Keratinocyte (primary cell): ENCODE measurements around the gene ARHGAP31. TPM values are rescaled to one million over a fixed set of nuclear protein-coding genes. Genes with fewer than 3 reads are reported as not detected.

Experiments
- DNase-seq: peaks from one replicate; pipeline ENCODE4 v3.0.0-alpha.2; 2011; ENCODE audit warnings: low read depth, missing footprints, low spot score
- FAIRE-seq: peaks from 2 replicates; lab custom pipeline; 2011; peaks lifted over from hg19 to GRCh38; lab: Jason Lieb, UNC
- H2AFZ ChIP-seq: 2 replicates; pipeline ENCODE4 v1.6.0; 2012; ENCODE audit warnings: low read length, control low read depth, inconsistent platforms; ENCODE audit not compliant: control insufficient read depth
- H3K27ac ChIP-seq: 2 replicates; pipeline ENCODE4 v1.5.1; 2011; ENCODE audit warnings: low read length; ENCODE audit not compliant: control insufficient read depth, insufficient read depth
- H3K27me3 ChIP-seq: 3 replicates; pipeline ENCODE4 v1.6.0; 2011; ENCODE audit warnings: low read length; ENCODE audit not compliant: control insufficient read depth, insufficient read depth; ENCODE audit errors: extremely low read depth
- H3K36me3 ChIP-seq, 2 experiments: 2 replicates in 1 of 2; 3 replicates in 1 of 2; pipeline ENCODE4 v1.5.1; 2011; ENCODE audit warnings: low read length in 2 of 2, mild to moderate bottlenecking in 1 of 2; ENCODE audit not compliant: control insufficient read depth in 2 of 2, insufficient read depth in 2 of 2; ENCODE audit errors: extremely low read depth in 1 of 2
- H3K4me1 ChIP-seq: 3 replicates; pipeline ENCODE4 v1.5.1; 2011; ENCODE audit warnings: low read length; ENCODE audit not compliant: control insufficient read depth, insufficient read depth; ENCODE audit errors: extremely low read depth
- H3K4me2 ChIP-seq: 3 replicates; pipeline ENCODE4 v1.6.0; 2011; ENCODE audit warnings: low read depth, low read length; ENCODE audit not compliant: control insufficient read depth, insufficient read depth; ENCODE audit errors: extremely low read depth
- H3K4me3 ChIP-seq, 3 experiments: fragments of 200-600 bp in 1 of 3; sonication (generic) in 1 of 3; 2 replicates in 2 of 3; 3 replicates in 1 of 3; pipeline ENCODE4 v1.5.1; 2011 to 2016; ENCODE audit warnings: low read length in 3 of 3, mild to moderate bottlenecking in 3 of 3, control low read depth in 2 of 3, inconsistent platforms in 1 of 3, low read depth in 1 of 3, mixed read lengths in 1 of 3, mixed run types in 1 of 3, moderate library complexity in 1 of 3; ENCODE audit not compliant: control insufficient read depth in 2 of 3, insufficient read depth in 2 of 3; ENCODE audit errors: extremely low read depth in 1 of 3
- H3K79me2 ChIP-seq: 2 replicates; pipeline ENCODE4 v1.6.0; 2012; ENCODE audit warnings: low read length; ENCODE audit not compliant: control insufficient read depth, insufficient read depth
- H3K9ac ChIP-seq: 3 replicates; pipeline ENCODE4 v1.6.0; 2011; ENCODE audit warnings: low read length; ENCODE audit not compliant: control insufficient read depth, insufficient read depth; ENCODE audit errors: extremely low read depth
- H3K9me1 ChIP-seq: 3 replicates; pipeline ENCODE4 v1.6.0; 2011; ENCODE audit warnings: low read length; ENCODE audit not compliant: control insufficient read depth, insufficient read depth; ENCODE audit errors: extremely low read depth
- H3K9me3 ChIP-seq: 2 replicates; pipeline ENCODE4 v1.5.1; 2012; ENCODE audit warnings: low read depth, low read length; ENCODE audit not compliant: control insufficient read depth
- H4K20me1 ChIP-seq: 3 replicates; pipeline ENCODE4 v1.6.0; 2011; ENCODE audit warnings: low read length; ENCODE audit not compliant: control insufficient read depth, insufficient read depth; ENCODE audit errors: extremely low read depth
- EZH2 ChIP-seq: IDR thresholded peaks from one replicate; pipeline ENCODE4 v1.6.1; 2012; ENCODE audit warnings: inconsistent platforms, mild to moderate bottlenecking, low read length, moderate library complexity
- dilution Hi-C: fragments of 300-500 bp; cut with MboI; formaldehyde crosslinking; loops from one replicate; pipeline ENCODE4 v1.7.0; 2020; ENCODE audit warnings: low sequenced_read_pairs; ENCODE audit not compliant: extremely low pct_ligation_motif_present
- polyA plus RNA-seq, 5 experiments: library from polyadenylated mRNA; depleted of rRNA in 3 of 5; stranded (reverse) in 3 of 5; stranded (forward) in 1 of 5; unstranded in 1 of 5; fragments of >200 nt; gene quantifications; 1 replicate in 1 of 5; 2 replicates in 3 of 5; 3 replicates in 1 of 5; pipeline versions ENCODE4 v1.2.1 to v1.2.3, GENCODE V29; 2011 to 2012; ENCODE audit warnings: missing spikeins in 2 of 5, low read depth in 1 of 5, low replicate concordance in 1 of 5
- TF ChIP-seq, protein P1 (sequence below), 3 experiments: IDR thresholded peaks in 1 of 3; conservative IDR thresholded peaks in 1 of 3; optimal IDR thresholded peaks in 1 of 3; 2 replicates in 2 of 3; 3 replicates in 1 of 3; pipeline versions ENCODE3 to v1.5.1; 2011; ENCODE audit warnings: low read length in 3 of 3, mild to moderate bottlenecking in 3 of 3, moderate library complexity in 2 of 3, control low read depth in 1 of 3, inconsistent platforms in 1 of 3; ENCODE audit not compliant: insufficient read depth in 2 of 3; ENCODE audit errors: extremely low read depth in 1 of 3

ARHGAP31 gene
- polyA plus RNA-seq, 1 donor (not counting 4 experiments of a cell fraction or from before 2014, with no cell fraction given) = 3.0 TPM

DNA sequence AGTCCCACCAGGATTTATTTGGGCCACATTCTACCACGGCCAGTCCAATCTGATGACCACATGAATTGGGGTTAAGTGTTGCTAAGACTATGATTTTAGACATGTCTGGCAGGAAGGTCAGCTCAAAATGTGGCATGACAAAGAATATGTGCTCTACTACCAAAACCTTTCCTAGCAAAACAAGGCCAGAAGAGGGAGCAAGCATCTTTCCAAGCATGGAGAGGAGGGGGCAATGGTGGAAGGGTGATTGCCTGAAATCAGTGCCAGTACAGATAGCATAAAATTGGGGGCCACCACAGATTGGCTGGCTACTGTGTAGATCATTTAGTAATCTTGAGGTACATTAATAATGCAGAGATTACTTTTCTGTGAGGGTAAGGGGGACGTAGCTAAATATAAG, 126.0 kb downstream of the ARHGAP31 start:
- dilution Hi-C loops = no loop called here
- no peaks in the 10 kb centered on the region for H4K20me1 ChIP-seq
- H3K4me2 ChIP-seq = no peak overlapping the region
- H3K27ac ChIP-seq = no peak overlapping the region
- TF ChIP-seq, protein P1, sequence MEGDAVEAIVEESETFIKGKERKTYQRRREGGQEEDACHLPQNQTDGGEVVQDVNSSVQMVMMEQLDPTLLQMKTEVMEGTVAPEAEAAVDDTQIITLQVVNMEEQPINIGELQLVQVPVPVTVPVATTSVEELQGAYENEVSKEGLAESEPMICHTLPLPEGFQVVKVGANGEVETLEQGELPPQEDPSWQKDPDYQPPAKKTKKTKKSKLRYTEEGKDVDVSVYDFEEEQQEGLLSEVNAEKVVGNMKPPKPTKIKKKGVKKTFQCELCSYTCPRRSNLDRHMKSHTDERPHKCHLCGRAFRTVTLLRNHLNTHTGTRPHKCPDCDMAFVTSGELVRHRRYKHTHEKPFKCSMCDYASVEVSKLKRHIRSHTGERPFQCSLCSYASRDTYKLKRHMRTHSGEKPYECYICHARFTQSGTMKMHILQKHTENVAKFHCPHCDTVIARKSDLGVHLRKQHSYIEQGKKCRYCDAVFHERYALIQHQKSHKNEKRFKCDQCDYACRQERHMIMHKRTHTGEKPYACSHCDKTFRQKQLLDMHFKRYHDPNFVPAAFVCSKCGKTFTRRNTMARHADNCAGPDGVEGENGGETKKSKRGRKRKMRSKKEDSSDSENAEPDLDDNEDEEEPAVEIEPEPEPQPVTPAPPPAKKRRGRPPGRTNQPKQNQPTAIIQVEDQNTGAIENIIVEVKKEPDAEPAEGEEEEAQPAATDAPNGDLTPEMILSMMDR (optimal IDR thresholded peaks at IDR 0.05 in 1 of 3, IDR thresholded peaks at IDR 0.05 in 1 of 3, conservative IDR thresholded peaks at IDR 0.05 in 1 of 3; ENCODE audit: extremely low read depth in 1 of 3, insufficient read depth in 2 of 3, low read length in 3 of 3) = peak in 1 of 3 experiments; percentile 13
- no peak for TF ChIP-seq EZH2
- no peak overlapping the region for H2AFZ ChIP-seq
- no peaks in the 10 kb centered on the region for H3K4me1 ChIP-seq
- H3K36me3 ChIP-seq = no peaks in the 10 kb centered on the region
- no peak overlapping the region for H3K9ac ChIP-seq
- H3K4me3 ChIP-seq = no peak overlapping the region
- no peaks in the 10 kb centered on the region for H3K9me3 ChIP-seq
- DNase-seq (no peak), FAIRE-seq (no peak)
- no peaks in the 10 kb centered on the region for H3K27me3 ChIP-seq
- no peaks in the 10 kb centered on the region for H3K79me2 ChIP-seq
- no peaks in the 10 kb centered on the region for H3K9me1 ChIP-seq

DNA sequence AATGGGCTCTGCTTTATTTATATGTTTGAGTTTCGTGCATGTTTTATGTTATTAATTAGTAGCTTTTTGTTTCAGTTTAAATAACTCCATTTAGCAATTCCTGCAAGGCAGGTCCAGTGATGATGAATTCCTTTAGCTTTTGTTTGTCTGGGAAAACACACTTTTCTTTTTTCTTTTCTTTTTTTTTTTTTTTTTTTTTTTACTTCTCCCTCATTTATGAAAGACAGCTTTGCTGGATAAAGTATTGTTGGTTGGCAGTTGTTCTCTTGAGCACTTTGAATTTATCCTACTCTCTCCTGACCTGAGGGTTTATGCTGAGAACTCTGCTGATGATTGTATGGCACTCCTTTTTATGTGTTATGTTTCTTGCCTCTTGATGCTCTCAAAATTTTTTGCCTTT, 133.5 kb downstream of the ARHGAP31 start:
- no peak for TF ChIP-seq EZH2
- TF ChIP-seq, protein P1 (optimal IDR thresholded peaks at IDR 0.05 in 1 of 3, IDR thresholded peaks at IDR 0.05 in 1 of 3, conservative IDR thresholded peaks at IDR 0.05 in 1 of 3; ENCODE audit: extremely low read depth in 1 of 3, insufficient read depth in 2 of 3, low read length in 3 of 3) = no peak
- H3K4me3 ChIP-seq = no peak overlapping the region
- H4K20me1 ChIP-seq = no peaks in the 10 kb centered on the region
- H3K9me3 ChIP-seq = peaks cover 2% of the 10 kb centered on the region
- no peaks in the 10 kb centered on the region for H3K4me1 ChIP-seq
- FAIRE-seq (no peak), DNase-seq (no peak)
- no peak overlapping the region for H3K9ac ChIP-seq
- H3K9me1 ChIP-seq = no peaks in the 10 kb centered on the region
- H3K27me3 ChIP-seq = no peaks in the 10 kb centered on the region
- H3K79me2 ChIP-seq = no peaks in the 10 kb centered on the region
- no peak overlapping the region for H2AFZ ChIP-seq
- H3K27ac ChIP-seq = no peak overlapping the region
- peaks cover 13 to 26% of the 10 kb centered on the region in 2 experiments for H3K36me3 ChIP-seq
- dilution Hi-C loops = no loop called here
- no peak overlapping the region for H3K4me2 ChIP-seq
